ENCODE results near the gene IGF1R. TPM values are rescaled to one million over a fixed set of nuclear protein-coding genes. Genes with fewer than 3 reads are reported as not detected.

Gene IGF1R
- total RNA-seq, 1 donor from 2014 or later, result 151 TPM

GRCh38 chr15:98777426-98777825 is 129.1 kb downstream of the IGF1R start:
- H3K27ac ChIP-seq, result peak overlapping the region; percentile 55 to 57
- peak overlapping the region in 1 of 2 donors; percentile 1 for H3K4me3 ChIP-seq
- no peaks in the 10 kb centered on the region for H3K36me3 ChIP-seq
- no peak for TF ChIP-seq CTCF (IDR thresholded peaks at IDR 0.05)
- no peaks in the 10 kb centered on the region for H3K27me3 ChIP-seq
- intact Hi-C loops (cut with DNase I), result loop anchor here (5.0 to 10.0 kb wide), 5 partner anchors 50 to 300 kb away; no protein-coding TSS in a partner anchor
- no peak for DNase-seq (ENCODE audit: low spot score in 2 of 2)
- H3K9me3 ChIP-seq, result no peaks in the 10 kb centered on the region
- H3K4me1 ChIP-seq, result peaks cover 6 to 40% of the 10 kb centered on the region in 2 donors

GRCh38 chr15:98778263-98778959 is 130.1 kb downstream of the IGF1R start:
- H3K27me3 ChIP-seq, result no peaks in the 10 kb centered on the region
- no peak for DNase-seq (ENCODE audit: low spot score in 2 of 2)
- H3K4me1 ChIP-seq, result peaks cover 6 to 41% of the 10 kb centered on the region in 2 donors
- H3K27ac ChIP-seq, result peak overlapping the region; percentile 28 to 50
- H3K4me3 ChIP-seq, result no peak overlapping the region
- intact Hi-C loops (cut with DNase I), result loop anchor here (5.0 to 10.0 kb wide), 5 partner anchors 51 to 299 kb away; no protein-coding TSS in a partner anchor
- no peaks in the 10 kb centered on the region for H3K9me3 ChIP-seq
- no peak for TF ChIP-seq CTCF (IDR thresholded peaks at IDR 0.05)
- H3K36me3 ChIP-seq, result no peaks in the 10 kb centered on the region

- TF ChIP-seq CTCF (IDR thresholded peaks at IDR 0.05), result no peak
- H3K4me3 ChIP-seq, result no peak overlapping the region
- H3K36me3 ChIP-seq, result no peaks in the 10 kb centered on the region
- DNase-seq (ENCODE audit: low spot score in 2 of 2), result no peak
- H3K9me3 ChIP-seq, result no peaks in the 10 kb centered on the region
- H3K27me3 ChIP-seq, result no peaks in the 10 kb centered on the region
- peaks cover 6 to 41% of the 10 kb centered on the region in 2 donors for H3K4me1 ChIP-seq
- peak overlapping the region; percentile 28 to 50 for H3K27ac ChIP-seq
- intact Hi-C loops (cut with DNase I), result loop anchor here (5.0 to 10.0 kb wide), 5 partner anchors 52 to 298 kb away; no protein-coding TSS in a partner anchor
Observed at GRCh38 chr15:98778960-98779359, 130.6 kb downstream of the IGF1R start.

GRCh38 chr15:98779463-98780071 is 131.2 kb downstream of the IGF1R start:
- Histone ChIP-seq H3K9me3 (no peaks in the 10 kb centered on the region), H3K27ac (peak overlapping the region; percentile 9 to 42), H3K36me3 (no peaks in the 10 kb centered on the region), H3K4me1 (peaks cover 6 to 36% of the 10 kb centered on the region in 2 donors), H3K4me3 (no peak overlapping the region), H3K27me3 (no peaks in the 10 kb centered on the region)
- DNase-seq (ENCODE audit: low spot score in 2 of 2), result peak in 1 of 2 donors; percentile 81
- TF ChIP-seq CTCF (IDR thresholded peaks at IDR 0.05), result peak; percentile 77 to 89 (median 87)
- intact Hi-C loops (cut with DNase I), result loop anchor here (5.0 to 10.0 kb wide), 5 partner anchors 52 to 298 kb away; no protein-coding TSS in a partner anchor

GRCh38 chr15:98781838-98782237 is 133.5 kb downstream of the IGF1R start:
- no peak for DNase-seq (ENCODE audit: low spot score in 2 of 2)
- Histone ChIP-seq H3K27me3 (no peaks in the 10 kb centered on the region), H3K27ac (no peak overlapping the region), H3K4me3 (no peak overlapping the region), H3K4me1 (peaks cover 0 to 33% of the 10 kb centered on the region in 2 donors), H3K9me3 (no peaks in the 10 kb centered on the region), H3K36me3 (no peaks in the 10 kb centered on the region)
- no peak for TF ChIP-seq CTCF (IDR thresholded peaks at IDR 0.05)
- intact Hi-C loops (cut with DNase I), result no loop called here

Measured in ascending aorta (tissue), 2 donors.